Measurements from ENCODE around the gene ACBD6.

The ACBD6 gene

DNA sequence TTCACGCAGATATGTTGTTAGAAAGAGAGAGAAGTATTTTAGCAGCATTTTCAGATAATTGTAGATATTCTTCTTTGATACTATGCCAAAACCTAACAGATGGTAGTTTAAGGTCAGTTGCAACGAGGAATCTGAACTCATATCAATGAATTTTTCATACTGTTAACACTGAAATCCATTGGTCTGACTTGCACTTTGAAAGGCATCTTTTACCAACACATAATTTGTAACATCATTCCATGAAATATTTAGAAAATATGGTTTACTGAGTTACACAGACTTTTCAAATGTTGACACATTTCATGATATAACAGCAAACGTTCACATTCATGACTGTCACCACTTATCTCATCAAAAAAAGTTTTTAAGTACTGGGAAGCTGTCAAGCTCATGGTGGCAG is 4.6 kb downstream of the ACBD6 start:
- Histone ChIP-seq H3K27me3 (ENCODE audit: insufficient read depth, low read length, poor library complexity, severe bottlenecking) (no peaks in the 10 kb centered on the region), H3K36me3 (ENCODE audit: insufficient read depth, low read length) (peaks cover 10% of the 10 kb centered on the region; the same call in 1 of the 2 replicates), H3K9me3 (ENCODE audit: insufficient read depth, low read depth, low read length) (no peaks in the 10 kb centered on the region), H3F3A (ENCODE audit: low read depth) (no peaks in the 10 kb centered on the region; the same call in 1 of the 2 replicates), H3K4me2 (ENCODE audit: low read depth, low read length, poor library complexity, severe bottlenecking) (peak overlapping the region; percentile 99), H3K4me3 (ENCODE audit: low read length, poor library complexity, severe bottlenecking) (peak overlapping the region; percentile 91), H3K9ac (ENCODE audit: low read depth, low read length, poor library complexity, severe bottlenecking) (peak overlapping the region; percentile 10), H3K79me2 (ENCODE audit: insufficient read depth, low read length) (peaks cover 84% of the 10 kb centered on the region), H3K9me2 (replicated peaks; ENCODE audit: low read depth, low read length) (no peaks in the 10 kb centered on the region), H2AFZ (ENCODE audit: low read length) (no peak overlapping the region), H3K4me1 (ENCODE audit: insufficient read depth, low read length, poor library complexity, severe bottlenecking) (peaks cover 71% of the 10 kb centered on the region), H4K20me1 (ENCODE audit: insufficient read depth, low read length, poor library complexity, severe bottlenecking) (peaks cover 60% of the 10 kb centered on the region)
- no peak for TF ChIP-seq EZH2phosphoT487 (IDR thresholded peaks at IDR 0.05; ENCODE audit: borderline replicate concordance)
- TF ChIP-seq, protein P1, sequence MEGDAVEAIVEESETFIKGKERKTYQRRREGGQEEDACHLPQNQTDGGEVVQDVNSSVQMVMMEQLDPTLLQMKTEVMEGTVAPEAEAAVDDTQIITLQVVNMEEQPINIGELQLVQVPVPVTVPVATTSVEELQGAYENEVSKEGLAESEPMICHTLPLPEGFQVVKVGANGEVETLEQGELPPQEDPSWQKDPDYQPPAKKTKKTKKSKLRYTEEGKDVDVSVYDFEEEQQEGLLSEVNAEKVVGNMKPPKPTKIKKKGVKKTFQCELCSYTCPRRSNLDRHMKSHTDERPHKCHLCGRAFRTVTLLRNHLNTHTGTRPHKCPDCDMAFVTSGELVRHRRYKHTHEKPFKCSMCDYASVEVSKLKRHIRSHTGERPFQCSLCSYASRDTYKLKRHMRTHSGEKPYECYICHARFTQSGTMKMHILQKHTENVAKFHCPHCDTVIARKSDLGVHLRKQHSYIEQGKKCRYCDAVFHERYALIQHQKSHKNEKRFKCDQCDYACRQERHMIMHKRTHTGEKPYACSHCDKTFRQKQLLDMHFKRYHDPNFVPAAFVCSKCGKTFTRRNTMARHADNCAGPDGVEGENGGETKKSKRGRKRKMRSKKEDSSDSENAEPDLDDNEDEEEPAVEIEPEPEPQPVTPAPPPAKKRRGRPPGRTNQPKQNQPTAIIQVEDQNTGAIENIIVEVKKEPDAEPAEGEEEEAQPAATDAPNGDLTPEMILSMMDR (conservative IDR thresholded peaks at IDR 0.05; ENCODE audit: low read length), result no peak

DNA sequence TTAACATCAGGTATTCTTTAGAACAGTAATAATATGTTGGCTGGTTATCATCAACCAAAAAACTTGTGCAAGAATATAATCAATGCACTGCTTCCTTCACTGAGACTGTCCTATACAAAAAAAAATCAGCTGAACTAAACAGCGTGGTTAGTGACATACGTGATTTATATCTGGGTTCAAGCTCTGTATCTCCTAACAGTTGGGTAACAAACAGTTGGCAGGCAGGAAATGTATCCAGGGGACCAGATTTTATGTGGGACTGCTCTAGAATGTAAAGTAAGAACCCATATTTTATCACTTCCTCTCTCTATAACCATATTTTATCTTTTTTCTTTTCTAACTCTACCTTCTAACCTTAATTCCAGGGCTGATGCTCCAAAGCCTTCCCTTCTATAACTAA is 8.0 kb downstream of the ACBD6 start:
- peak overlapping the region; percentile 55 for H3K4me3 ChIP-seq (ENCODE audit: low read length, poor library complexity, severe bottlenecking)
- peaks cover 49% of the 10 kb centered on the region for H3K4me1 ChIP-seq (ENCODE audit: insufficient read depth, low read length, poor library complexity, severe bottlenecking)
- H2AFZ ChIP-seq (ENCODE audit: low read length), result no peak overlapping the region
- no peak for TF ChIP-seq EZH2phosphoT487 (IDR thresholded peaks at IDR 0.05; ENCODE audit: borderline replicate concordance)
- TF ChIP-seq, protein P1 (conservative IDR thresholded peaks at IDR 0.05; ENCODE audit: low read length), result no peak
- peaks cover 36% of the 10 kb centered on the region for H4K20me1 ChIP-seq (ENCODE audit: insufficient read depth, low read length, poor library complexity, severe bottlenecking)
- peak overlapping the region; percentile 99 for H3K4me2 ChIP-seq (ENCODE audit: low read depth, low read length, poor library complexity, severe bottlenecking)
- H3K36me3 ChIP-seq (ENCODE audit: insufficient read depth, low read length), result peaks cover 16% of the 10 kb centered on the region; the same call in 1 of the 2 replicates
- no peaks in the 10 kb centered on the region for H3K9me3 ChIP-seq (ENCODE audit: insufficient read depth, low read depth, low read length)
- H3K9ac ChIP-seq (ENCODE audit: low read depth, low read length, poor library complexity, severe bottlenecking), result peak overlapping the region; percentile 41
- H3K27me3 ChIP-seq (ENCODE audit: insufficient read depth, low read length, poor library complexity, severe bottlenecking), result no peaks in the 10 kb centered on the region
- no peaks in the 10 kb centered on the region for H3K9me2 ChIP-seq (replicated peaks; ENCODE audit: low read depth, low read length)
- H3F3A ChIP-seq (ENCODE audit: low read depth), result no peaks in the 10 kb centered on the region; the same call in 1 of the 2 replicates
- H3K79me2 ChIP-seq (ENCODE audit: insufficient read depth, low read length), result peaks cover 60% of the 10 kb centered on the region

DNA sequence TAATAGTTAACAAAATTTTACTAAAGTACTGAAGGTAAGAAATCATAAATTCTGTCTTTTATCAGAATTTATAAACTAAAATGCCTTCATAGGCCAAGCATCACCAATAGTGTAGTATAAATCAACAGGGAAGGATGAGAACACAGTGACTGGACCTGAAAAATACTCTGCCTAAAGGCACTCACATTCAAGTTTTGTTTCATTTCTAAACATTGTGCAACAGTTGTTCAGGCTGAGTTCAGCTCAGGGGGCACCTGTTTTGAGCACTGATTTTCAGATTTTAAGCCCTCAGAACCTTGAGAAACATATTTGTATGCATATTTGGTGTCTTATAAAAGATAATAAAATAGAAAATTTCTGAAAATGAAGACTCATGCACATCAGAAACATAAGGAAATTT is 12.4 kb downstream of the ACBD6 start:
- Histone ChIP-seq H3K9me2 (replicated peaks; ENCODE audit: low read depth, low read length) (no peaks in the 10 kb centered on the region), H3K36me3 (ENCODE audit: insufficient read depth, low read length) (peaks cover 54% of the 10 kb centered on the region; the same call in 1 of the 2 replicates), H4K20me1 (ENCODE audit: insufficient read depth, low read length, poor library complexity, severe bottlenecking) (peaks cover 14% of the 10 kb centered on the region), H3K79me2 (ENCODE audit: insufficient read depth, low read length) (peaks cover 29% of the 10 kb centered on the region), H3F3A (ENCODE audit: low read depth) (no peaks in the 10 kb centered on the region), H3K4me2 (ENCODE audit: low read depth, low read length, poor library complexity, severe bottlenecking) (no peak overlapping the region), H3K9ac (ENCODE audit: low read depth, low read length, poor library complexity, severe bottlenecking) (no peak overlapping the region), H3K9me3 (ENCODE audit: insufficient read depth, low read depth, low read length) (no peaks in the 10 kb centered on the region), H2AFZ (ENCODE audit: low read length) (no peak overlapping the region), H3K4me3 (ENCODE audit: low read length, poor library complexity, severe bottlenecking) (no peak overlapping the region), H3K4me1 (ENCODE audit: insufficient read depth, low read length, poor library complexity, severe bottlenecking) (peaks cover 17% of the 10 kb centered on the region), H3K27me3 (ENCODE audit: insufficient read depth, low read length, poor library complexity, severe bottlenecking) (no peaks in the 10 kb centered on the region)
- no peak for TF ChIP-seq EZH2phosphoT487 (IDR thresholded peaks at IDR 0.05; ENCODE audit: borderline replicate concordance)
- TF ChIP-seq, protein P1 (conservative IDR thresholded peaks at IDR 0.05; ENCODE audit: low read length), result no peak
